Measurements from ENCODE around the gene INSYN2B.

Gene INSYN2B

DNA sequence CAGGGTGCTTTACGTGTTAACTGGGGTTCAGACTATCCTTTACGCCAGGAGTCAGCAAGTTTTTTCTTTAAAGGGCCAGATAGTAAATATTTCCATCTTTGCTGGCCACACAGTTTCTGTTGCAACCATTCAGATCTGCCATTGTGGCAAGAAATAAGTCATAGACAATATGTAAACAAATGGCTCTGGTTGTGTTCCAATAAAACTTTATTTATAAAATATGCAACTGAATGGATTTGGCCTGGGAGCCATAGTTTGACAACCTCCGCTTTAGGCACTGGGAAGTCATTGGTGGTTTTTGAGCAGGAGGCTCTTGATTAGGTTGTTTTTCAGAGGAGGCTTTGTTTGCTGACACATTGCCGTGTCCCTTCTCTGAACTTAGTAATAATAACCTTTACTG lies 90.7 kb downstream of the INSYN2B start:
- no peak for DNase-seq (ENCODE audit: low spot score)

DNA sequence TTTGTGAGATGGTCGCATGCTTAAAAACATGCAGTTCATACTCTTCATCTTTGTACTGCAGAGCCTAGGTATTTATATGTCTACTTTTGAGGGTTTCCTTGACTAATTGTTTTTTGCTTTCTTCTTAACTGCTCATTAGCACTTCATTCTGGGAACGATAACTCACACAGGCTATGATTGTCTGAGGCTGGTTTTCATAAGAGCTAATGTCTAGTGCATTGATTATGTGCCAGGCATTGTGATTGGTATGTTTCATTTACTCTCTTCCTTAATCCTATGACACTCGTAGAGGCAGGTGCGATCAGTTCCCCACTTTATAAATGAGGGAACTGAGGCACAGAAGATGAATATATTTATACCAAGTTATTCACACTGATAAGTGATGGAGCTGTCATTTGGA lies 93.6 kb downstream of the INSYN2B start:
- DNase-seq (ENCODE audit: low spot score) = no peak

GRCh38 chr5:169886033-169886432 lies 94.3 kb downstream of the INSYN2B start:
- no peak for DNase-seq (ENCODE audit: low spot score)

DNA sequence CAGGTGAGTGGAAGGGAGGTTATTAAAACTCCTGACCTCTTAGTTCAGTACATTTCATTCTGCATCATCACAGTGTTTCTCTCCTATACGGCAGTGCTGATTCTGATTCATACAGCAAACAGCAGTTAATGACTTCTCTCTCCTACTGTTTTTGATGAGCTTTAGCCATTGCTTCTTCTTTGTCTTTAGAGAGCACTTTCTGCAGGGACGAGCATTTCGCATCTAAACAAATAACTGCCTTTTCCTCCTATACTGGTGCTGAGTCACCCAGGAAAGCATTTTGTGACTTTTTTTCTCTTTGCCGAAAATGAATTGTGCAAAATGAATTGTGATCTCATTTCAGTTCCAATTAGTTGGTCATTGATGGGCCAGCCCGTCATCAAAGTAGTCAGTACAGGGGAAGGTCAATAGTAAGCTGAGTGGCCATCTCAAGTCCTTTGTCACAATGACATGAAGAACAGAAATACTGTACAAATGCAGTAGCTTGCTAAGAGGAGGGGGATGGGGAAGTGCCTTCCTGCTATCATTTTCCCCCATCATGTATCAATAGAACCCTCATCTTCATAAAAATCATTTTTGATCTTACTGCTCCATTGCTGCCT lies 98.5 kb downstream of the INSYN2B start:
- DNase-seq (ENCODE audit: low spot score) = no peak

DNA sequence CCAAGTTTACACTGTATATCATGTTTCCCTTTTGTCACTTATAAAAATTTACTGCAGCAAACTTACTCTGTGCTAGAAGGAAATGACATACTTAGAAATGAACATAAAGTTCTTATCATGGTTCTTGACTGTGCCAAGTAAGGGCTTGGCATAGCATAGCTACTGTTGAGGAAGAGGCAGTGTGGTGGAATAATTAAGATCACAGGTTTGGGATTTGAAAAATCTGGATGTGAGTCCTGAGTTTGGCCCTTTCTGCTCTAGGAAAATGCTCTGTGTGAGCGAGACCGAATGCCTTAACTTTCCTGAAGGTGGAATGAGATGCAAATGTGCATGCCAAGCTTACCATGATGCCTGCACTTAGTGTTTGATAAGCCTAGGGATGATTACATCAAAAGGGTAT lies 99.5 kb downstream of the INSYN2B start:
- no peak for DNase-seq (ENCODE audit: low spot score)

DNA sequence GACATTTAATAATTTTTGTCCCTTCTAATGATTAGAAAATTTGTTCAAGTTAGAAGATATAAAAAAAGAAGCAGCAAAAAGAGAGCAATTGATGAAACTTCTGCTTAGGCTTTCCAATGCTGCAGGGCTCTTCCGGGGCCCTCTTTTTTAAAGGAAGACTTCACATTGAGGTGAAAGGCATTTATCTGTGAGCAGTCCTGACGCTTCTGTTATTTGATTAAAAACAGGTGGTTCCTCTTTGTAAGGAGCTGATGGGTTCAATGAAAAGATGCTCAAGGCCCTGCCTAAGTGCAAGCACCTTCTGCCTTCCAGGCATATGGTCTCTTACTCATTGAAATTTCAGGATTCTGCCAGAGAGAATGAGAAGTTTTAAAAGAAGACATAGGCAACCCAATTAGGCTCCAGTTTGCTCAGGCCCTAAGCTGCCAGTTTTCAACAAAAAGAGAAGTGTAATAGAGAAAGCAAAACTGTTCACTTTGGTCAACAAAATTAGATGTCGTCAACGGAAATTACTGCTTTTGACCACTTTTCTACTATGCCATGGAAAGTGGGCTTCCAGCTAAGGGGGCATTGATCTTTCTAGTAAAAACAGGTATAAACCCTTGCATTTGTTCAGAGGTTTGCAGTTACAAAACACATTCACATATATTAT lies 100.2 kb downstream of the INSYN2B start:
- no peak for DNase-seq (ENCODE audit: low spot score)

DNA sequence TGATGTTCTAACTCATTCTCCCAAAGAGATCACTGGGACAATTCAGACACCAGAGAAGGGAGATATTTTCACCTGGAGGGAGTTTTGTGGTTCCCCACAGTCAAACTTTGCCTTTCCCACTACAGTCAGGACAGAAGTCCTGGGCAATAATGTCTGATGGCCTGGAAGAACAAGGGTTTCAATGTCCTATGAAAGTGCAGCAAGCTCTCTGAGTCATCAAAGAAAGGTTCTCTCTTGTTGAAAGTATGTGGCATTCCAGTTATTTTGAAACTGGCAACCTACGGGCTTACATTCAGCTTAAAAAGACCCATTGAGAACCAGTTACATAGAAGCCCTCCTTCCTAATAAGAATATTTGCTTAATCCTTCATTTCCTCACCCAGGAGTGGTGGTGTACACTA lies 103.9 kb downstream of the INSYN2B start:
- no peak for DNase-seq (ENCODE audit: low spot score)

DNA sequence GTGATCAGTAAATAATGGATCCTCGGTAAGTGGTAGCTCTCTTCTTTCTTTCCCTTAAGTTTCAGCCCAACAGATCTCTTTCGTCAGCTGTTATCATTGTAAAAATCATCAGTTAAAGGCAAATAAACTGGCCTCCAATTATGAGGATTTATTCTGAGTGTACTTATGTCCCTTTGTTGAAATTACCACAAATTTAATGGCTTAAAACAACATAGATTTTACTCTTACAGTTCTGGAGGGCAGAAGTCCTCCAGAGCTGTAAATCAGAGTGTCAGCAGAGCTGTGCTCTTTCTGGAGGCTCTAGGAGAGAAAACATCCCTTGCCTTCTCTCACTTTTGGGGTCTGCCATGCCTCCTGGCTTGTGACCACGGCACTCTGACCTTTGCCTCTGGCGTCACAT lies 104.6 kb downstream of the INSYN2B start:
- DNase-seq (ENCODE audit: low spot score) = no peak

GRCh38 chr5:169875091-169875728 lies 105.1 kb downstream of the INSYN2B start:
- DNase-seq (ENCODE audit: low spot score) = no peak

DNA sequence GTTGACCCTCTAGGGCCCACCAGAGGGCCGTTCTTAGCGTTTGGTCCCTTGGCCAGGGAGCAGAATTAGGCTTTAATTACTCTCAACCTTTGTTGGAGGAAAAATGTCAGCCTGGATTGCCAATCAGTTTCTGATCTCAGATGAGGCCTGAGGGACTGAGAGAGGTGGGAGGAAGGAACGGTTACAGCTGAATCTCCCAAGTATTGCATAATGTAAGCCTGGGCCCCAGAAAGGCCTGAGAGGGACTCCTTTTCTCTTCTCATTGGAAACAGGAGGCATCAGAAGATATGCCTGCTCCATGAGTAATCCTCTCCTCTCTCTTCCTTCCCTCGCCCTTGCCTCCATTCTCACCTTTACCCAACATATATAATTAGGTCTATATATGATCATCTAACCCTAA lies 105.7 kb downstream of the INSYN2B start:
- DNase-seq (ENCODE audit: low spot score) = no peak

DNA sequence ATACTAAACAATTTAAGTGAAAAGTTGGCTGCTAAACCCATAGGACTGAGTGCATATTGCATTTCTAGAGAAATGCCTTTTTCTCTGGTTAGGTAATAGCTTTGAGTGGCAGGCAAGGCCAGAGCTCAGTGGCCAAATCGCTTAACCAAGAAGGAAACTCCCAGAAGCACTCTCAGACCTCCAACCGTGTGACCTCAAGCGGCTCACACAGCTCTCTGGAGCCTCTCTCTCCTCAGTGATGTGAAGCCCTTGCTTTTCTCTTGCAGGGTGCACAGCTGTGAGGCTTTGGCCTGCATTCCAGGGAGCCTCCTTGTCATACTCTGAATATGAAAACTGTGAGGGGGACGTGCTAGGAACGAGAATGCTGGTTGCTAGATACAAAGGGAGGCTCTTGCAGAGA lies 106.7 kb downstream of the INSYN2B start:
- peak; percentile 71 for DNase-seq (ENCODE audit: low spot score)

GRCh38 chr5:169871826-169872490 lies 108.3 kb downstream of the INSYN2B start:
- no peak for DNase-seq (ENCODE audit: low spot score)

DNA sequence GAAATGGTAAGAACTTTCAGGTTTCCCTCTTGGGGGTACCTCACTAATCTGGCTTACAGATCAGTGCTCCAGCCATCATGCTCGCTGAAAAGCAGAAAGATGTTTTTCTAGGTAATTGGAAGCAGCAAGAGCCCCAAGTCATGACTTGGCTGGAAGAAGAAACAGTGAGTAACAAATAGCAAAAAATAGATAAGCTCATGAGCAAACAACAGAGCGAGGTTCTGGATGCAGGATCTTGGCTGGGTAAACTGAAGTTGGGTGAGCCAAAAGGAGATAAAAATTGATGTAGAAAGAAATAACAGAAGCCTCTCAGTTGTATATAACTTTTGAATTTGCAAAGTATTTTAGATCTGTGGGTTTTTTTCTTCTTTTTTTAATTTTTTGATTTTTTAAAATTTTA lies 110.1 kb downstream of the INSYN2B start:
- DNase-seq (ENCODE audit: low spot score) = no peak

GRCh38 chr5:169869066-169869465 lies 111.2 kb downstream of the INSYN2B start:
- DNase-seq (ENCODE audit: low spot score) = no peak

DNA sequence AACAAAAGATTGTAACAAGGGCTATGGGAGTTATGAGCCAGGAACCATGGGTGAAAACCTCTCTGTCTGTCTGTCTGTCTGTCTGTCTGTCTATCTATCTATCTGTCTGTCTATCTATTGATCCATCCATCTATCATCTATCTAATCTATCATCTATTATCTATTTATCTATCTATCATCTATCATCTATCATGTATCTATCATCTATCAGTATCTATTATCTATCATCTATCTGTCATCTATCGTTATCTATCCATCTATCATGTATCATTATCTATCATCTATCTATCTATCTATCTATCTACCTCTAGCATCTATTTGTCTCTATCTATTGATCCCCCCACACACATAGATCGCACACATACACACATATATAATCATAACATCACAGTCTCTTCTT lies 112.9 kb downstream of the INSYN2B start:
- DNase-seq (ENCODE audit: low spot score) = no peak

DNA sequence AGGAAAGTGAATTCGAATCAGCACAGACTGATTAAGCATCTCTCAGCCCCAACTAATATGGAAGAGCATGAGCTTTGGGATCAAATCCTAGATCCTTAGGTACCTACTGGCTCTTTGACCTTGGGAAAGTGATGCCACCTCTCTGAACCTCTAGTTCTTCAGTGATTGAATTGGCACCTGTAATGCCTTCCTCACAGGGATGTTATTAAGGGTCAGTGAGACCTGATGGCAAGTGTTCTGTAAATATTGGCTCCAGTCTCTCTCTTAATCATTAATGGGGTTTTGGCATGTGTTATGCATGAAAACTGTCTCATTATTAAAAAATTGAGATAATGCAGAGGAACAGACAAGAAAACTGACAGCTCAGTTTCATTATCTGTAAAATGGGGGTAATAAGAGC lies 115.8 kb downstream of the INSYN2B start:
- no peak for DNase-seq (ENCODE audit: low spot score)

- no peak for DNase-seq (ENCODE audit: low spot score)
These were observed 117.9 kb downstream of the INSYN2B start for GRCh38 chr5:169862391-169862811.

- DNase-seq (ENCODE audit: low spot score) = no peak
These were observed 118.4 kb downstream of the INSYN2B start for GRCh38 chr5:169861934-169862333.

DNA sequence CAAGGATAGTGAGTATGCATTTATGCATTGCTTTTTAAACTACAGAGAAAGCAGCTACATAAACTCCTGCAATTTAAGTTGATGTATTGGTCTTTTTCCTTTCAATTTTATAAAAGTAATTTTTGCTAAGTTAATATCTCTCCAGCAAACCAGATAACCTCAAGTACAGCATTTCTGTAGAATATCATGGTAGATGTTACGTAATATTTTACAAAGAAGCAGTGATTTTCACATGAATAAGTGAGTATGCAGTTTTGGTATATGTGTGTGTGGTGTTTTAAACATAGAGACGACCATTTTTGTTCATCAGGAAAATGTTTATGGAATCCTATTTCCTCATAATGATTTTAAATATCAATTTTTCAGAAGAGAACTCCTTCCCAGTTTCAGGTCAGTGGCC lies 118.9 kb downstream of the INSYN2B start:
- DNase-seq (ENCODE audit: low spot score) = no peak

- no peak for DNase-seq (ENCODE audit: low spot score)
These were observed 119.7 kb downstream of the INSYN2B start for GRCh38 chr5:169860585-169860984.

DNA sequence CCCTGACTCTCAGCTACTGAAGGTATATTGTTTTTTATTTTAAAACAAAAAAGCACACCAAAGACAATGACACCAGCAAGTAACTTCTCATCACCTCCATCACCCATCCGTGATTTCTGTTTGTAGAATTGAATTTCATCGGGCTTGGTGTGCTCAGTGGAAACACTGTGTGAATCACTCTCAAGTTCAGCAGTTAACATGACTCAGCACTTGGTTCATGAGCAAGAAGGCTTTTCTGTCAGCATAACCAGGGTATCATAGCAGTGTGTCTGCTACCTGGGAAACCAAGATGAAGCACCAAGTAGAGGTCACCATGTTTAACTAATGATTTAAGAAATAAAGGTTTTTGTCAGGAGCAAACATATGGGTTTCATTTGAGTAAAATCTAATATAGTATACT lies 123.7 kb downstream of the INSYN2B start:
- no peak for DNase-seq (ENCODE audit: low spot score)

DNA sequence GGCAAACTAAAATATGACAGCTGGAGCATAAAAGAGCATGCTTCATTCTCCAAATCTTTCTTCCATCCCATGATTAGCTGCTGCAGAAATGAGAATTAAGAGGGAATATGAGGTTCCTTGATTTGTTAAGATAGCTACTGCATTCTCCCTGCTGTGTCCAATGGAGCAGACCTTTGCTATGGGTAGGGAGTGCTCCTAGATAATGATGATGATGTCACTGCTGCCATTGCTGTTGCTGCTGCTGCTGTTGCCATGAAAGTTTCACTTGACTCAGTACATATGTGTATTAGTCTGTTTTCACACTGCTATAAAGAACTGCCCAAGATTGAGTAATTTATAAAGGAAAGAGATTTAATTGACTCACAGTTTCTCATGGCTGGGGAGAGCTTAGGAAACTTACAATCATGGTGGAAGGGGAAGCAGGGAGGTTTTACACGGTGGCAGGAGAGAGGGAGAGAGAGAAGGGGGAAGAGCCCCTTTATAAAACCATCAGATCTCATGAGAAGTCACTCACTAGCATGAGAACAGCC lies 128.9 kb downstream of the INSYN2B start:
- no peak for DNase-seq (ENCODE audit: low spot score)

DNA sequence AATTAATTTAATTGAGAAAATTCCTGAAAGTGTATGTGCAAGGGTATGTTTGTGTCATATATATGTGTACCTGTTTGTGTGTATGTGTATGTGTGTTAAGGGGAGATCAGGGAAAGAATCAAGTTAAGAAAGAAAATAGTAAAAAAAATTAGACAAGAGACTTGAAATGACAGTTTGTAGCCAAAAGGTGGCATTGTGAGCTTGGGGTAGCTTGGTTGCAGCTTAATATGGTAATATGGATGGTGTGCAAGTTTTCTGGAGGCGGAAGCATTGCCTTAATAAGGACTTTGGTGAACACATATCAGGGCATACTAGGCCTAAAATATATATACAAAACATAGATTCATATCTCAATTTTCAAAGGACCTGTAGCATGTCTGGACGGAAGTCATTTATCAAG lies 129.9 kb downstream of the INSYN2B start:
- no peak for DNase-seq (ENCODE audit: low spot score)

Data from globus pallidus (tissue), 1 donor.